IPS-15b (cell line): ENCODE results near the gene THOC1.

Experiments
- H3K27me3 ChIP-seq: one replicate; pipeline ENCODE4 v1.6.1; 2013; ENCODE audit warnings: low read length; ENCODE audit not compliant: control insufficient read depth, insufficient read depth
- H3K36me3 ChIP-seq: one replicate; pipeline ENCODE4 v1.6.1; 2013; ENCODE audit warnings: low read length; ENCODE audit not compliant: control insufficient read depth, insufficient read depth
- H3K4me1 ChIP-seq: one replicate; pipeline ENCODE4 v1.6.1; 2013; ENCODE audit warnings: mild to moderate bottlenecking, low read length; ENCODE audit not compliant: control insufficient read depth, insufficient read depth
- H3K4me3 ChIP-seq: one replicate; pipeline ENCODE4 v1.5.1; 2013; ENCODE audit warnings: low read depth, low read length
- H3K9ac ChIP-seq: one replicate; pipeline ENCODE4 v1.6.1; 2013; ENCODE audit warnings: low read depth, mild to moderate bottlenecking, low read length
- H3K9me3 ChIP-seq: one replicate; pipeline ENCODE4 v1.6.1; 2013; ENCODE audit warnings: mild to moderate bottlenecking, low read length; ENCODE audit not compliant: control insufficient read depth, insufficient read depth

The THOC1 gene

GRCh38 chr18:210733-211132, 57.1 kb downstream of the THOC1 start:
- Histone ChIP-seq H3K4me1 (peaks cover 2% of the 10 kb centered on the region), H3K36me3 (no peaks in the 10 kb centered on the region)

GRCh38 chr18:210075-210474, 57.8 kb downstream of the THOC1 start:
- no peaks in the 10 kb centered on the region for H3K27me3 ChIP-seq
- peaks cover 2% of the 10 kb centered on the region for H3K4me1 ChIP-seq
- H3K9ac ChIP-seq: no peak overlapping the region
- no peak overlapping the region for H3K4me3 ChIP-seq
- H3K9me3 ChIP-seq: no peaks in the 10 kb centered on the region
- H3K36me3 ChIP-seq: peaks cover 3% of the 10 kb centered on the region

More at GRCh38 chr18:210733-211132, 57.1 kb downstream of the THOC1 start:
- Histone ChIP-seq H3K9me3 (no peaks in the 10 kb centered on the region), H3K9ac (no peak overlapping the region), H3K27me3 (no peaks in the 10 kb centered on the region), H3K4me3 (no peak overlapping the region)

GRCh38 chr18:199768-200167, 68.1 kb downstream of the THOC1 start:
- Histone ChIP-seq H3K9ac (no peak overlapping the region), H3K9me3 (no peaks in the 10 kb centered on the region), H3K27me3 (no peaks in the 10 kb centered on the region), H3K36me3 (peaks cover 6% of the 10 kb centered on the region), H3K4me3 (no peak overlapping the region), H3K4me1 (no peaks in the 10 kb centered on the region)

- Histone ChIP-seq H3K9me3 (no peaks in the 10 kb centered on the region), H3K36me3 (peaks cover 3% of the 10 kb centered on the region), H3K27me3 (no peaks in the 10 kb centered on the region), H3K4me3 (no peak overlapping the region), H3K4me1 (no peaks in the 10 kb centered on the region), H3K9ac (no peak overlapping the region)
Measured at GRCh38 chr18:199214-199613, 68.6 kb downstream of the THOC1 start.

DNA sequence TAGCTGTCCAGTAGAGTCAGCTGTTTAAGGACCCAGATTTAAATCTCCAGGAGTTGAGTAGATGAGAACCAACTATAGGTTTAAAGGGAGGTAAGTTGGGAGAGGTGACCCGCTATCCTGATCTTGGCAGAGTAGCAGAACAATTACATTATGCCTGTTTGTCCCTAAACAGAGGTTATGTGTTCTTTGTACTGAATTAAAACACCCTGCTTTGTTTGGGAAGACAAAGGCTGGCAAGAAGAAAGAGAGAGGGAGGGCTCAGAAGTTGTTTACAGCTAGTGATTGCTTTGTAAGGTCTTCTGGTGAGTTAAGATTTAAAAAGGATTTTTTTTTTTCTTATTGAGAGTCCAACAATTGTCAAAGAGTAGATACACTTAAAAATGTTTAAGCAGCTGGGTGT, 72.2 kb downstream of the THOC1 start:
- no peaks in the 10 kb centered on the region for H3K27me3 ChIP-seq
- no peak overlapping the region for H3K4me3 ChIP-seq
- H3K9ac ChIP-seq: no peak overlapping the region
- H3K9me3 ChIP-seq: no peaks in the 10 kb centered on the region
- H3K36me3 ChIP-seq: peaks cover 3% of the 10 kb centered on the region
- no peaks in the 10 kb centered on the region for H3K4me1 ChIP-seq

GRCh38 chr18:192801-193200, 75.0 kb downstream of the THOC1 start:
- Histone ChIP-seq H3K36me3 (no peaks in the 10 kb centered on the region), H3K4me1 (no peaks in the 10 kb centered on the region), H3K9ac (no peak overlapping the region), H3K4me3 (no peak overlapping the region), H3K27me3 (no peaks in the 10 kb centered on the region), H3K9me3 (no peaks in the 10 kb centered on the region)

DNA sequence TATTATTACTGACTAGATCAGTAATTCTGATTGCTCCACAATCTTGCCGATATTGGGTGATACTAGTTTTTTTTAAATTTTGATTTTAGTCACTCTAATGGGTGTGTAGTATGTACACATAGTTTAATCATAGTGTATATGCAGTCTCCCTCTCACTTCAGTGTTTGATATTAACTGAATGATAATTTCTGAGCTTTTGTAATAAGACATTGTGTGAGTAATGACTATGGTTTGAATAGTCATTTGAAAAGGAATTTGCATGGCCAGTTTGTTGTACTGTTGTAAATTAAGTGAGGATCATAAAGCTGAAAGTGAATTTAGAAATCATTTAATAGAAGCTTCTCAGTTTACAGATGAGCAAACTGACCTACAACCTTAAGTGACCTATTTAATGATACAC, 76.1 kb downstream of the THOC1 start:
- Histone ChIP-seq H3K9ac (no peak overlapping the region), H3K9me3 (no peaks in the 10 kb centered on the region), H3K27me3 (no peaks in the 10 kb centered on the region), H3K4me3 (no peak overlapping the region), H3K36me3 (no peaks in the 10 kb centered on the region), H3K4me1 (no peaks in the 10 kb centered on the region)

DNA sequence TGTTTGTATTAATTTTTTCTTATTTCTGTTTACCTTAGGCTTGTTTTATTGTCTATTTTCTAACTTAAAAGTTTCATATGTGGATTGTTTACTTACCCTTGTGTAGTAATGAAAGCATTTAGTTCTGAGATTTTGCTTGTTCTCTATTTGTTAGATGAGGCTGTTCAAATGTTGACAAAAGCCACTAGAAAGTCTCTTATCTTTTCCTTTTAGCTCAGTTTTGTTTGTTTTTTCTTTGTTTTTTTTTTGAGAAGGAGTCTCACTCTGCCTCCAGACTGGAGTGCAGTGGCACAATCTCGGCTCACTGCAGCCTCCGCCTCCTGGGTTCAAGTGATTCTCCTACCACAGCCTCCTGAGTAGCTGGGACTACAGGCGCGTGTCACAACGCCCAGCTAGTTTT, 78.6 kb downstream of the THOC1 start:
- H3K36me3 ChIP-seq: no peaks in the 10 kb centered on the region
- H3K27me3 ChIP-seq: no peaks in the 10 kb centered on the region
- H3K9me3 ChIP-seq: no peaks in the 10 kb centered on the region
- H3K4me1 ChIP-seq: no peaks in the 10 kb centered on the region
- H3K4me3 ChIP-seq: no peak overlapping the region
- no peak overlapping the region for H3K9ac ChIP-seq

DNA sequence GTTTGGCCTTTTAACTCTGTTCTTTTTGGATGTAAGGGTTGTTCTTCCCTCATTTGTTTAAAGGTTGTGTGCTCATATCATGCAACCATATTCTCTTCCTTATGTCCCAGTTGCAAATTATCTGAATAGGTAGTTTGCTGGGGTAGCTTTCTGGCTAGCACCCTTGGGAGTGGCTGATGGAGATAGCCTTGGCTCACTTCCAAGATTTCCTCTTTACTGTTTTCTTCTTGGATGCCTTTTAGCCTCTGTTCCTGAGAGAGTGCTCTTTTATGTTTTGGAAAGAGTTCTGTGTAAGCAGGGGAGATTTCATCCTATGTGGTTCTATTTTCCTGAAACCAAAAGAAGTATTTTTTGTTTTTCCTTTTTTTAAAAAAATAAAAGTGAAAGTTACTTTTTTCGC, 84.1 kb downstream of the THOC1 start:
- H3K4me3 ChIP-seq: no peak overlapping the region
- H3K4me1 ChIP-seq: no peaks in the 10 kb centered on the region
- no peaks in the 10 kb centered on the region for H3K9me3 ChIP-seq
- no peak overlapping the region for H3K9ac ChIP-seq
- H3K27me3 ChIP-seq: no peaks in the 10 kb centered on the region
- H3K36me3 ChIP-seq: no peaks in the 10 kb centered on the region

- Histone ChIP-seq H3K36me3 (no peaks in the 10 kb centered on the region), H3K4me3 (no peak overlapping the region), H3K27me3 (no peaks in the 10 kb centered on the region), H3K4me1 (no peaks in the 10 kb centered on the region), H3K9ac (no peak overlapping the region), H3K9me3 (no peaks in the 10 kb centered on the region)
Measured at GRCh38 chr18:181711-182110, 86.1 kb downstream of the THOC1 start.

DNA sequence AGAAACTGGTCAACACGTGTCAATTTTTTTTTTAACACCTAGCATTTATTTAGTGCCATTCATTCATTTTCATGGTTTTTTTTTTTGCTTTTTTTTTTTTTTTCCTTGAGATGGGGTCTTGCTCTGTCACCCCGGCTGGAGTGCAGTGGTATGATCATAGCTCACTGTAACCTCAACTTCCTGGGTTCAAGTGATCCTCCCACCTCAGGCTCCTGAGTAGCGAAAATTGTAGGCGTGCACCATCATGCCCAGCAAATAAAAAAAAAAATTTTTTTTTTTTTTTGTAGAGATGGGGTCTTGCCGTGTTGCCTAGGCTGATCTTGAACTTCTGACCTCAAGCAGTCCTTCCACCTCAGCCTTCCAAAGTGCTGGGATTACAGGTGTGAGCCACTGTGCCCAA, 88.3 kb downstream of the THOC1 start:
- Histone ChIP-seq H3K4me1 (no peaks in the 10 kb centered on the region), H3K9me3 (no peaks in the 10 kb centered on the region), H3K4me3 (no peak overlapping the region), H3K9ac (no peak overlapping the region), H3K27me3 (no peaks in the 10 kb centered on the region), H3K36me3 (no peaks in the 10 kb centered on the region)

DNA sequence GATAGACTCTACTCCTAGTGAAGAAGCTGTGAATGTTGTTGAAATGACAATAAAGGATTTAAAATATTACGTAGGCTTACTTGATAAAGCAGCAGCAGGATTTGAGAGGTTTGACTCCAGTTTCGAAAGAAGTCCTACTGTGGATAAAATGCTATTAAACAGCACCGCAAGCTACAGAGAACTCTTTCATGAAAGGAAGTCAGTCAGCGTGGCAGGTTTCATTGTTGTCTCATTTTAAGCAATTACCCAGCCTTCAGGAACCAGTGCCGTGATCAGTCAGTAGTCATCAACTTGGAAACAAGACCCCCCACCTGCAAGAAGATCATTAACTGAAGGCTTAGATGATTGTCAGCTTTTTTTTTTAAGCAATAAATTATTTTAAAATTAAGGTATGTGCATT, 95.5 kb downstream of the THOC1 start:
- Histone ChIP-seq H3K4me3 (no peak overlapping the region), H3K4me1 (no peaks in the 10 kb centered on the region), H3K9me3 (no peaks in the 10 kb centered on the region), H3K27me3 (no peaks in the 10 kb centered on the region), H3K9ac (no peak overlapping the region), H3K36me3 (peaks cover 4% of the 10 kb centered on the region)
